NCI-H2107 treated with DMSO at 0.1 percent for 48 hours (cell line): ENCODE results near the gene DPYSL4.
A peak's percentile ranks its signal among the peaks of the same experiment; 100 is the strongest.

Experiments
- DNase-seq: peaks from one replicate; lab custom pipeline; 2025; ENCODE audit not compliant: unreplicated experiment; lab: John Stamatoyannopoulos, UW

The DPYSL4 gene

GRCh38 chr10:132225073-132225848, 38.5 kb downstream of the DPYSL4 start:
- no peak for DNase-seq

GRCh38 chr10:132225849-132226205, 39.1 kb downstream of the DPYSL4 start:
- DNase-seq: no peak

DNA sequence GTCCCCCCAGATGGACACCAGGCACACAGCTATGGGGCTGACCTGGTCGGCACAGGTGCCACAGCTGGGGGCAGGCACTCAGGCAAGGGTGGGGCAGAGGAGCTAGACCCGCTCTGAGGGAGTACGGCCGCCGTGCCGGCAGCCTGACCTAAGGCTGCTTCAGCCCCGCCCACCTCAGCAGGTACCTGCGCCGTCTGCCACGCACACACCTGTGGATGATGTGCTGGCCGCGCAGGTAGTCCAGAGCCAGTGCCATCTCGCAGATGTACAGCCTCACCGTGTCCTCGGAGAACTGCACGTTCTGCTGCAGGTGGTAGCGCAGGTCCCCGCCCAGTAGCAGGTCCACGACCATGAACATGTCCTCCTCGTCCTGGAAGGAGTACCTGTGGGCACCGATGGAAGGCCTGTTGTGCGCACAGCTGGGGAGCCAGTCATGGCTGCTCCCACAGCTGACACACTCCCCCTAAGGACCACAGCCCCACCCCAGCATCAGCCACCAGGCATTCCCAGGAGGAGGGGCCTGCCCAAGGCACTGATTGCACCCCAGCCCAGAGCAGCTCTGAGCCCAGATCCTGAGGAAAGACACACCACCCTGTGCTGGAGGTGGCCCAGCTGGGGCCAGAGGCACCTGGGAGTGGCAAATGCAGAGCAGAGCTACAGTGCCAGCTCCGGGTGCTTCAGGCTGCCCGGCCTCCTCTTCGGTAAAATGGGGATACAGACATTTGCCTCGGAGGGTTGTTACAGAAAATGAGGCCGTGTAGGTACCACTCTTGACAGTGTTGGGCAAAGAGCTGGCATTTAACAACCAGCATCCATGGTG, 40.0 kb downstream of the DPYSL4 start:
- no peak for DNase-seq

- no peak for DNase-seq
Observed at GRCh38 chr10:132227851-132228390, 41.2 kb downstream of the DPYSL4 start.

DNA sequence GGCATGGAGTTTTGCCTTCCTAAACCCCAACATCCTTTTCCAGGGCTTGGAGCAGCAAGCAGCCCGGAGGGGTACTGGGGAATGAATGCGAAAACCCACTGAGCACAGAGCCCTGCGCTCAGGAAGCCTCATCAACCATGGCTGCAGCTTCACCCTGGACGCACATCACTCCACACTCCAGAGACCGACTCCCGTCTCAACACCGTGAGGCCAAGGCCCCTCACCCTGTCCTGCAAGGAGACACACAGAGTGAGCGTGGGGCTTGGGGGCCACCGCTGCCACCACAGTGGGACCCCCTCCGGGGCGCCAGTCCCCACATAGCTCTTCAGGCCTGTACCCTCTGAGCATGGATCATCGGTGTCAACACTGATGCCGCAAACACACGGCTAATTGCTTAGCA, 41.9 kb downstream of the DPYSL4 start:
- DNase-seq: no peak

- DNase-seq: no peak
Observed at GRCh38 chr10:132229096-132229495, 42.3 kb downstream of the DPYSL4 start.

DNA sequence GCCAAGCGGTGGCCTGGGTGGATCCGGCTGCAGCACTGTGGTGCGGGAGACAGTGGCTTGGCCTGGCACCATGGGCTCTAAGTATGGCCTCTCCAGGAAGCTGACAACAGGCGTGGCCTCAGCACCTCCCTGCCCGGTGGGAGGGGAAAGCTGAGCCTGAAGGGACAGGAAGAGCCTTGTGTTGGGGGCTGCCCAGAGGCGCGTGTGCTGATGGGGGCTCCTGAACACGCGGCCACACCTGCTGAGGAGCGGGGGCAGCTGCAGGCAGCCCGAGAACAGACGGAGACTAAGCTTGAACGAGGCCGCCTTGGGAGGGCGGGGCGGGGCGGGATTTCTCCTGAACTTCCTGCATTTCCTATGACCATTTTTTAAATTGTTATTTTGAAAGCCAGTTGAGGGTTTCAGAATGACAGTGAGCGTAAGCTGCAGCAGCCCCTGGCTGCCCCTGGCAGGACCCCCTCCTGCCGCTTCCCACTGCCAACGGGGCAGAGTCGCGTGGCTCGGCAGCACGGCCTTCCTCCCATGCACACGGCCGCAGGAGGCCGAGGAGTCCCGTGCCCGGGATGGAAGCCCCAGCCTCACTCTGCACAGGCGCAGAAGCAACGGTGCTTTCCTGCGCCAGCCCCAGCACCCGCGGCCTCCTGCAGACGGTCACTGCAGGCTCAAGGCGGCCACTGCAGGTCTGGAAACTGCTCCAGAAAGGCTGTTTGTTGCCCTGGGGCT, 43.2 kb downstream of the DPYSL4 start:
- DNase-seq: no peak

- no peak for DNase-seq
Observed at GRCh38 chr10:132230557-132231210, 43.9 kb downstream of the DPYSL4 start.

GRCh38 chr10:132231656-132232022, 44.9 kb downstream of the DPYSL4 start:
- no peak for DNase-seq

DNA sequence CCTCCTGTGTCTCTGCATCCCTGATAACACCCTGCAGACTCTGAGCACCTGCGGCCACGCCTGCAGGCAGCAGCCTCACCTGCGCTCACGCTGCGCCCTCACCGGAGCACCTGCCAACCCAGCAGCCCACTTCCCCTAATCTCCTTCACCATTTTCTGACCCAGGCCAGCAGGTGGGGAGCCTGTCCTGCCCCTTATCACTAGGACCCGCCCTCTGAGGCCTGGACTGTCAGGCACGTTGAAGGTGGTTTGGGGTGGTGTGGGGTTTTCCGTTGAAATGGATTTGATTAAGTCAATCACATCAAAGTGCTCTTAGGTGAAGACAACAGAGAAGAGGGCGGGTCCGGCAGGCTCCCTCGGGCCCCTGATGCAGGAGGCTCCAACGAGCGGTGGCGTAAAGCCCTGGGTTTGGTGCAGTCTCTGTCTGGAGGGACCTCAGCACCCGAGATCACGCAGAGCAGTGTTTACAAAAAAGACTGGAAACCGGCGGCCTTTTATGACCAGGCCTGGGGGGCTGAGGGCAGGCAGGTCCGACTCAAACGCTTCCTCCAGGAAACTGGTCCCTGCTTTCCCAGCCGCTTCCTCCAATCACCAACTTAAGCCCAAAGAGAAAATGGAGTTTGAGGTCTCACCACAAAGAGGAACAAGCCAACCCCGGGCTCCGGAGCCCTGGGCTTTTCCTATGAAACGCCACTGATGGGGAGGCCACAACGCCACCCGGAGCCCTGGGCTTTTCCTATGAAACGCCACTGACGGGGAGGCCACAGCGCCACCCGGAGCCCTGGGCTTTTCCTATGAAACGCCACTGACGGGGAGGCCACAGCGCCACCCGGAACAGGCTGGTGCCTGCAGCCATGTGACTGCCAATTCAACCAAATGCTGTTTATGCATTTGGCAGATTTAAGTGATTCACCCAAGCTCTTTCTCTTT, 45.5 kb downstream of the DPYSL4 start:
- peak; percentile 63 for DNase-seq

DNA sequence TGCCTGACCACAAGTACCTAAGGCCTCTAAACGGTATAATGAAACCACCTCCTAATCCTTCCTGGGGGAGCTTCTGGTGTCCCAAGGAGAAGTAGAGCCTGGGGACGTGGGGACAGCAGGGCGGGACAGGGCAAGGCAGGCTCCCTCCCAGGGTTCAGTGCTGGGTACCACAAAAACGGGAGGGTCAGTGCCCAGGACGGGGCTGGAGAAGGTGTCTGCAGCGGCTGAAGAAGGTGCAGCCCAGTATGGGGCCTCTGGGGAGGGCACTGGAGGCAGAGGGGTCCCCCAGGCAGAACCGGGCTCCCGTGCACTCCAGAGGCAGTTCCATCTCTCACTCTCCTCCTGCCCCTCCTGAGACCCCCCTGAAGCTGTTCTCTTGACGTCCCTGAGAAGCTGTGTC, 46.2 kb downstream of the DPYSL4 start:
- no peak for DNase-seq

GRCh38 chr10:132233501-132234085, 46.8 kb downstream of the DPYSL4 start:
- no peak for DNase-seq

- no peak for DNase-seq
Observed at GRCh38 chr10:132234860-132235259, 48.1 kb downstream of the DPYSL4 start.

DNA sequence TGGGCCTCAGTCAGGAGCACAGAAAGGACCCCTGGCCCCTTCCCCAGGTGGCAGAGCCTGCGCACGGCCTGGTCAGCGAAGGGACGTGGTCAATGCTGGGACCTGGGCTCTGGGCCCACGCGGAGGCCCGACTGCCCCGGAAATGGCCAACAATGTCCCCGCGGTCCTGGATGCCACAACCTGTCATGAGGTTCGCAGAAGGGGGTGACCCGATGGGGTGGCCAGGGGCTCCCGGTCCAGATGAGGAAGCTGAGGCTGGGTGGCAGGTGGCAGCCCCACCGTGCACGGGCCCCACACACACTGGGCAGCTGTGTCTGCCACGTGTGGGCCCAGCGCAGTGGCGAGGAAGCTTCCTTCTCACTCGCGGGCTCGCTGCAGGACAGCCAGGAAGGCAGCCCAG, 49.4 kb downstream of the DPYSL4 start:
- no peak for DNase-seq

DNA sequence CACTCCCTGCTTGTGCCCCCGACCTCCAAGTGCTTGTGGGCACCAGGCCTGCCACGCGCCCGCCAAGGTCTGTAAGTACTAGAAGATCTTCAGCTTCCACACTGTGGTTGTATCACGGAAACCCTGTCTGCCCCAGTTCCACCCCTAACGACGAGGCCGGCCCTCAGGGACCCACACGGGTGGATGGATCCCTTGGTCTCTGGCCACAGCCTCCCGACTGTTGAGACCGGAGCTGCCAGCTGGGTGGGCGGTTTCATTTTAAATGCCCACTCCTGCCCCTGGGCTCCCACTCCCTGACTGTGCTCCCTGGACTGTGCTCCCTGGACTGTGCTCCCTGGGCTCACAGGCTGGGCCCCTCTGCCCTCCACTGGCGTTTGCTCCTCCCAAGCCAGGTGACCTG, 50.1 kb downstream of the DPYSL4 start:
- DNase-seq: no peak

- DNase-seq: no peak
Observed at GRCh38 chr10:132237396-132237795, 50.6 kb downstream of the DPYSL4 start.

GRCh38 chr10:132237871-132238270, 51.1 kb downstream of the DPYSL4 start:
- no peak for DNase-seq

DNA sequence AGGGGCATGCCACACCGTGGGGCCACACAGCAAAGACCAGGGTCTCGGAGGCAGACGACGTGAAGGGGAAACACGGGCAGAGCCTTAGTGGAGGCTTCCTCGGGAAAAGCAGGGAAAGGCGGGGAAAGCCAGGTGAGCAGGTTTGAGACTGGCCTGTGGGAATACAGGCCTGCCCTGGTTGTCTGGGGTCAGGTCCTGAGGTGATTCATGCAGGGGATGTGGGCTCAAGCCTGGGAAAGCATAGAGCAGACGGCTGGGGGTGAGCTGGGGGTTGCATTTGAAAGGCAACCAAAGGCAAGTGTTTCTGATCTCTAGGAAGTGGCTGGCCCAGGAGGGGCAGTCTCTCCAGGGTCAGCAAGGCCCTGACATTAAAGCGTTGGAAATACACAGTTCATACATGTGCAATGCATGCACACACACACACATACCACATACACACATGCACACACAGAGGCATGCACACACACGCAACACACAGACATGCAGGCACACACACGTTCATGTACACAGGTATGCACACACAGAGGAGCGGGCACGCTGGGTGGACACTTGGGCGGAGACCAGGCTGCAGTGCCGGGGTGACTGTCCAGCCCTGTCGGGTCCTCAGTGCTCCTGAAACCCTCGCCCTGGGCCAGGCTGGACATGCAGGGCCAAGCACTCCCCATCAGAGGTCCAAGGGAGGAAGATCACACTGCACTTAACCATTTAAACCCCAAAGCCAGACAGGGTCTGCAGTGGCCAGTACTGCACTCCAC, 51.8 kb downstream of the DPYSL4 start:
- DNase-seq: no peak
